IMR-90 (cell line): ENCODE data around the gene FADS2. TPM values are rescaled to one million over a fixed set of nuclear protein-coding genes. Genes with fewer than 3 reads are reported as not detected.
A peak's percentile ranks its signal among the peaks of the same experiment; 100 is the strongest.

Experiments used
- ATAC-seq: fragments of 200-7000 bp; cut with Tn5 transposase; 2 replicates; pipeline ENCODE4 v1.9.1; 2020; ENCODE audit warnings: low read depth, mild to moderate bottlenecking, moderate library complexity
- BruUV-seq: library from RNA; stranded (reverse); fragments of 400-500 nt; replicated peaks from 2 replicates; lab custom pipeline; 2021; lab: Mats Ljungman, UMichigan
- CTCF ChIA-PET: fragments of 300-600 bp; formaldehyde crosslinking; extraction: SDS; loops from one replicate; lab custom pipeline; 2021; ENCODE audit warnings: antibody characterized with exemption; lab: Yijun Ruan, JAX
- POLR2A ChIA-PET: fragments of 300-600 bp; sonication (Branson Sonifier 250); formaldehyde crosslinking; loops from one replicate; lab custom pipeline; 2022; ENCODE audit warnings: antibody characterized with exemption; ENCODE audit not compliant: unreplicated experiment; lab: Charles Lee
- DNase-seq: peaks from one replicate; pipeline ENCODE4 v3.0.0; 2013
- H2AFZ ChIP-seq: replicated peaks from 2 replicates; pipeline ENCODE3; 2013; ENCODE audit warnings: low read length, mild to moderate bottlenecking; ENCODE audit not compliant: poor library complexity
- H2AK5ac ChIP-seq: 2 replicates; pipeline ENCODE4 v1.6.1; 2013; ENCODE audit warnings: low read depth, low read length, inconsistent platforms
- H2AK9ac ChIP-seq: replicated peaks from 2 replicates; pipeline ENCODE3; 2013; ENCODE audit warnings: mild to moderate bottlenecking, low read depth, low read length, moderate library complexity; ENCODE audit not compliant: poor library complexity
- H2BK120ac ChIP-seq: 2 replicates; pipeline ENCODE4 v1.6.1; 2013; ENCODE audit warnings: low read depth, low read length, inconsistent platforms
- H2BK15ac ChIP-seq: 3 replicates; pipeline ENCODE4 v1.6.1; 2013; ENCODE audit warnings: low read depth, low read length, inconsistent platforms
- H2BK20ac ChIP-seq: 2 replicates; pipeline ENCODE4 v1.6.1; 2013; ENCODE audit warnings: low read depth, mild to moderate bottlenecking, inconsistent platforms, low read length, moderate library complexity
- H2BK5ac ChIP-seq: 2 replicates; pipeline ENCODE4 v1.6.1; 2013; ENCODE audit warnings: mild to moderate bottlenecking, low read depth, low read length, inconsistent platforms; ENCODE audit not compliant: poor library complexity, severe bottlenecking
- H3K14ac ChIP-seq: replicated peaks from 2 replicates; pipeline ENCODE4 v1.6.1; 2013; ENCODE audit warnings: low read depth, low read length, inconsistent platforms
- H3K18ac ChIP-seq: 2 replicates; pipeline ENCODE4 v1.6.1; 2013; ENCODE audit warnings: low read depth, low read length, control low read depth
- H3K23ac ChIP-seq: 2 replicates; pipeline ENCODE4 v1.6.1; 2013; ENCODE audit warnings: low read depth, low read length, inconsistent platforms
- H3K27ac ChIP-seq: 2 replicates; pipeline ENCODE4 v1.5.1; 2013; ENCODE audit warnings: mild to moderate bottlenecking, control low read depth, low read length; ENCODE audit not compliant: insufficient read depth
- H3K27me3 ChIP-seq: 2 replicates; pipeline ENCODE4 v1.6.1; 2013; ENCODE audit warnings: low read length; ENCODE audit not compliant: control insufficient read depth, insufficient read depth
- H3K36me3 ChIP-seq: 2 replicates; pipeline ENCODE4 v1.6.1; 2013; ENCODE audit warnings: low read length, mixed read lengths; ENCODE audit not compliant: control insufficient read depth, insufficient read depth
- H3K4ac ChIP-seq: 2 replicates; pipeline ENCODE4 v1.6.1; 2013; ENCODE audit warnings: low read depth, low read length, inconsistent platforms
- H3K4me1 ChIP-seq: 2 replicates; pipeline ENCODE4 v1.6.1; 2013; ENCODE audit warnings: low read length, mixed read lengths; ENCODE audit not compliant: control insufficient read depth, insufficient read depth
- H3K4me2 ChIP-seq: 2 replicates; pipeline ENCODE4 v1.6.1; 2013; ENCODE audit warnings: low read depth, mild to moderate bottlenecking, control low read depth, low read length, moderate library complexity
- H3K4me3 ChIP-seq: 2 replicates; pipeline ENCODE4 v1.5.1; 2013; ENCODE audit warnings: low read depth, mild to moderate bottlenecking, control low read depth, low read length, moderate library complexity; ENCODE audit not compliant: insufficient read depth
- H3K56ac ChIP-seq: 2 replicates; pipeline ENCODE4 v1.6.1; 2013; ENCODE audit warnings: low read length, inconsistent platforms; ENCODE audit not compliant: insufficient read depth; ENCODE audit errors: extremely low read depth
- H3K79me1 ChIP-seq, 2 experiments: 2 replicates each; pipeline ENCODE4 v1.6.1; 2013; ENCODE audit warnings: low read length in 2 of 2, inconsistent platforms in 1 of 2, low read depth in 1 of 2
- H3K9ac ChIP-seq: 2 replicates; pipeline ENCODE4 v1.6.1; 2013; ENCODE audit warnings: low read depth, low read length, control low read depth
- H3K9me1 ChIP-seq: 2 replicates; pipeline ENCODE4 v1.6.1; 2013; ENCODE audit warnings: low read length, inconsistent platforms; ENCODE audit not compliant: insufficient read depth
- H3K9me3 ChIP-seq: 2 replicates; pipeline ENCODE4 v1.6.1; 2013; ENCODE audit warnings: low read length; ENCODE audit not compliant: control insufficient read depth, insufficient read depth
- H4K20me1 ChIP-seq: 2 replicates; pipeline ENCODE4 v1.6.1; 2013; ENCODE audit warnings: low read length, inconsistent platforms; ENCODE audit not compliant: insufficient read depth
- H4K5ac ChIP-seq: 2 replicates; pipeline ENCODE4 v1.6.1; 2013; ENCODE audit warnings: mild to moderate bottlenecking, low read depth, low read length, control low read depth
- H4K8ac ChIP-seq, 2 experiments: 2 replicates each; pipeline ENCODE4 v1.6.1; 2013; ENCODE audit warnings: low read depth in 2 of 2, low read length in 2 of 2, control low read depth in 1 of 2, inconsistent platforms in 1 of 2
- H4K91ac ChIP-seq: 2 replicates; pipeline ENCODE4 v1.6.1; 2013; ENCODE audit warnings: low read depth, low read length, inconsistent platforms; ENCODE audit not compliant: insufficient read depth
- CHD1 ChIP-seq: IDR thresholded peaks from 2 replicates; pipeline ENCODE4 v1.6.1; 2012; ENCODE audit warnings: low read depth, low read length, improper control_type of control experiment
- MXI1 ChIP-seq: IDR thresholded peaks from 2 replicates; pipeline ENCODE4 v1.6.1; 2012; ENCODE audit warnings: low read depth, mild to moderate bottlenecking, low read length, moderate library complexity, borderline replicate concordance
- RCOR1 ChIP-seq: IDR thresholded peaks from 2 replicates; pipeline ENCODE4 v1.6.1; 2012; ENCODE audit warnings: mild to moderate bottlenecking, low read length, improper control_type of control experiment; ENCODE audit not compliant: insufficient replicate concordance
- SMC3 ChIP-seq: fragments of 150-350 bp; IDR thresholded peaks from 2 replicates; pipeline ENCODE4 v1.6.1; 2016; ENCODE audit warnings: low read depth, mild to moderate bottlenecking, antibody characterized with exemption, low read length, moderate library complexity
- WGBS, 2 experiments: methylation state at CpG; one replicate each; pipeline versions ENCODE4 v1.1.5 to v1.1.7; 2013; ENCODE audit warnings: missing lambda C conversion rate in 2 of 2; ENCODE audit not compliant: insufficient read length in 1 of 2; ENCODE audit errors: extremely low coverage in 2 of 2; 5-methylcytosine and 5-hydroxymethylcytosine counted together
- dilution Hi-C: fragments of 300-500 bp; cut with HindIII; formaldehyde crosslinking; loops from one replicate; pipeline ENCODE4 v1.14.3; 2018; ENCODE audit warnings: low sequenced_read_pairs; ENCODE audit not compliant: unreplicated experiment
- in situ Hi-C: fragments of 300-500 bp; cut with MboI; formaldehyde crosslinking; loops from 3 replicates; pipeline ENCODE4 v1.14.3; 2019; ENCODE audit warnings: low sequenced_read_pairs, inconsistent platforms, mixed read lengths
- intact Hi-C: fragments of 100-400 bp; cut with micrococcal nuclease; formaldehyde crosslinking; loops from 2 replicates; pipeline ENCODE4 v1.10.0; 2022
- polyA plus RNA-seq, 3 experiments: library from polyadenylated mRNA; depleted of rRNA; stranded (reverse); fragments of >200 nt; gene quantifications; 2 replicates each; pipeline ENCODE4 v1.2.3, GENCODE V29; 2012; ENCODE audit warnings: low replicate concordance in 1 of 3
- total RNA-seq: library from RNA; depleted of rRNA; stranded (reverse); fragments of >200 nt; gene quantifications from 2 replicates; pipeline ENCODE4 v1.2.3, GENCODE V29; 2012

FADS2 gene
- total and polyA plus RNA-seq, 2 of the 4 experiments (the other 2 are of a cell fraction), result 33.3 to 88.4 TPM

DNA sequence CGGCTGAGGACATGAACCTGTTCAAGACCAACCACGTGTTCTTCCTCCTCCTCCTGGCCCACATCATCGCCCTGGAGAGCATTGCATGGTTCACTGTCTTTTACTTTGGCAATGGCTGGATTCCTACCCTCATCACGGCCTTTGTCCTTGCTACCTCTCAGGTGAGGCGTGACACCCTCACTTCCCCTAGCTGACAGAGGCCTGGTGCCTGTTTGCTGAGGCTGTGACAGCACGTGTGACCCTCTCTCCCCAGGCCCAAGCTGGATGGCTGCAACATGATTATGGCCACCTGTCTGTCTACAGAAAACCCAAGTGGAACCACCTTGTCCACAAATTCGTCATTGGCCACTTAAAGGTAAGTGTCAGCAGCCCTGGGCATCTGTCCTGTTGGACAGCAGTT lies 12.3 kb downstream of the FADS2 start:
- H3K9ac ChIP-seq, result no peak overlapping the region
- H2AK9ac ChIP-seq, result no peak overlapping the region
- peaks cover 15% of the 10 kb centered on the region; the same call in 1 of the 2 replicates for H4K20me1 ChIP-seq
- no peak overlapping the region for H3K18ac ChIP-seq
- no peak overlapping the region for H3K56ac ChIP-seq
- dilution Hi-C loops, result no loop called here
- no peak overlapping the region for H3K14ac ChIP-seq
- no peak overlapping the region for H2AK5ac ChIP-seq
- H3K4me1 ChIP-seq, result no peaks in the 10 kb centered on the region
- H4K5ac ChIP-seq, result no peak overlapping the region
- H3K9me1 ChIP-seq, result peaks cover 10% of the 10 kb centered on the region; the same call in 1 of the 2 replicates
- POLR2A ChIA-PET, result no interaction called here
- H3K36me3 ChIP-seq, result peaks cover 48% of the 10 kb centered on the region
- H2AFZ ChIP-seq, result peak overlapping the region; percentile 49
- intact Hi-C loops, result no loop called here
- no peak overlapping the region for H2BK5ac ChIP-seq
- H3K27ac ChIP-seq, result no peak overlapping the region
- H3K4me2 ChIP-seq, result no peak overlapping the region
- CTCF ChIA-PET, result no interaction called here
- H3K79me1 ChIP-seq, result peaks cover 0 to 27% of the 10 kb centered on the region in 2 experiments; a peak in 2 of 4 replicates
- no peak for TF ChIP-seq MXI1
- TF ChIP-seq CHD1, result no peak
- TF ChIP-seq RCOR1, result no peak
- no peak for TF ChIP-seq SMC3
- no peaks in the 10 kb centered on the region for H3K9me3 ChIP-seq
- H4K91ac ChIP-seq, result no peak overlapping the region
- no peak overlapping the region for H2BK120ac ChIP-seq
- DNase-seq (no peak), ATAC-seq (no peak)
- no peak overlapping the region for H3K4me3 ChIP-seq
- H2BK20ac ChIP-seq, result no peak overlapping the region
- no peaks in the 10 kb centered on the region for H3K27me3 ChIP-seq
- H3K23ac ChIP-seq, result no peak overlapping the region
- in situ Hi-C loops, result no loop called here
- H4K8ac ChIP-seq, result no peak overlapping the region
- no peak overlapping the region for H3K4ac ChIP-seq
- H2BK15ac ChIP-seq, result no peak overlapping the region
- WGBS, 2 experiments, result 84% methylated on average over 5 of the region's 7 CpGs; no CpG with 5 or more reads in 1 of the 2 experiments
- BruUV-seq, result no TSS peak
